H1 (cell line): ENCODE results near the gene KCNK3. TPM values are rescaled to one million over a fixed set of nuclear protein-coding genes. Genes with fewer than 3 reads are reported as not detected.
A peak's percentile ranks its signal among the peaks of the same experiment; 100 is the strongest.

Experiments used
- CTCF ChIA-PET: fragments of 300-600 bp; sonication (Branson Sonifier 250); formaldehyde crosslinking; loops from one replicate; lab custom pipeline; 2021; ENCODE audit not compliant: partially characterized antibody; lab: Charles Lee
- POLR2A ChIA-PET: fragments of 300-600 bp; sonication (Branson Sonifier 250); formaldehyde crosslinking; loops from one replicate; lab custom pipeline; 2021; ENCODE audit warnings: inconsistent platforms; ENCODE audit not compliant: partially characterized antibody; lab: Charles Lee
- DNase-seq, 2 experiments: peaks; one replicate each; pipeline versions ENCODE4 v3.0.0 to v3.0.0-alpha.2; 2010 to 2022; ENCODE audit warnings: low spot score in 2 of 2, low read depth in 1 of 2, mixed read lengths in 1 of 2
- FAIRE-seq: peaks from 2 replicates; lab custom pipeline; 2011; peaks lifted over from hg19 to GRCh38; lab: Jason Lieb, UNC
- H2AFZ ChIP-seq: 2 replicates; pipeline ENCODE4 v1.8.1; 2012; ENCODE audit warnings: low read length, inconsistent platforms
- H2AK5ac ChIP-seq: 2 replicates; pipeline ENCODE4 v1.6.1; 2013; ENCODE audit warnings: low read depth, low read length
- H2BK120ac ChIP-seq: replicated peaks from 2 replicates; pipeline ENCODE3; 2013; ENCODE audit warnings: low read depth, low read length, inconsistent platforms
- H2BK12ac ChIP-seq: 2 replicates; pipeline ENCODE4 v1.6.1; 2013; ENCODE audit warnings: low read depth, low read length
- H2BK15ac ChIP-seq: 2 replicates; pipeline ENCODE4 v1.6.1; 2013; ENCODE audit warnings: low read length
- H2BK20ac ChIP-seq: 2 replicates; pipeline ENCODE4 v1.6.1; 2013; ENCODE audit warnings: low read length
- H2BK5ac ChIP-seq: 2 replicates; pipeline ENCODE4 v1.6.1; 2013; ENCODE audit warnings: low read depth, low read length
- H3K14ac ChIP-seq: 2 replicates; pipeline ENCODE4 v1.6.1; 2013; ENCODE audit warnings: inconsistent platforms; ENCODE audit not compliant: insufficient read length
- H3K18ac ChIP-seq: 2 replicates; pipeline ENCODE4 v1.6.1; 2013; ENCODE audit warnings: low read length; ENCODE audit errors: extremely low read depth
- H3K23ac ChIP-seq: 2 replicates; pipeline ENCODE4 v1.6.1; 2013; ENCODE audit warnings: inconsistent platforms; ENCODE audit not compliant: insufficient read length
- H3K23me2 ChIP-seq: 2 replicates; pipeline ENCODE4 v1.6.1; 2013; ENCODE audit warnings: low read depth, low read length
- H3K27ac ChIP-seq: 2 replicates; pipeline ENCODE4 v1.6.1; 2011; ENCODE audit warnings: low read depth, low read length, inconsistent platforms
- H3K27me3 ChIP-seq, 4 experiments: replicated peaks in 1 of 4; 1 replicate in 1 of 4; 2 replicates in 3 of 4; pipeline versions ENCODE4 v1.6.1 to v1.8.1; 2011 to 2013; ENCODE audit warnings: low read length in 3 of 4, mild to moderate bottlenecking in 3 of 4, inconsistent platforms in 2 of 4, mixed read lengths in 2 of 4, moderate library complexity in 1 of 4; ENCODE audit not compliant: control insufficient read depth in 3 of 4, insufficient read depth in 3 of 4; ENCODE audit errors: extremely low read depth in 1 of 4
- H3K36me3 ChIP-seq, 4 experiments: 2 replicates each; pipeline versions ENCODE4 v1.6.1 to v1.8.1; 2011 to 2013; ENCODE audit warnings: mild to moderate bottlenecking in 4 of 4, low read length in 3 of 4, moderate library complexity in 2 of 4, control low read depth in 1 of 4, inconsistent platforms in 1 of 4; ENCODE audit not compliant: insufficient read depth in 4 of 4, control insufficient read depth in 2 of 4
- H3K4ac ChIP-seq: replicated peaks from 2 replicates; pipeline ENCODE3; 2013; ENCODE audit warnings: low read length, low read depth, mixed read lengths, inconsistent platforms; ENCODE audit not compliant: insufficient read length
- H3K4me1 ChIP-seq, 4 experiments: replicated peaks in 1 of 4; 1 replicate in 1 of 4; 2 replicates in 3 of 4; pipeline versions ENCODE4 v1.6.1 to v1.8.1; 2011 to 2013; ENCODE audit warnings: low read length in 3 of 4, inconsistent platforms in 2 of 4, mixed read lengths in 1 of 4; ENCODE audit not compliant: insufficient read depth in 4 of 4, control insufficient read depth in 3 of 4
- H3K4me2 ChIP-seq, 2 experiments: 2 replicates each; pipeline versions ENCODE4 v1.6.1 to v1.8.1; 2011 to 2013; ENCODE audit warnings: low read depth in 2 of 2, low read length in 2 of 2, control low read depth in 1 of 2, inconsistent platforms in 1 of 2, mild to moderate bottlenecking in 1 of 2; ENCODE audit not compliant: insufficient read depth in 1 of 2
- H3K4me3 ChIP-seq, 4 experiments: fragments of 200-600, 300-600 bp in 1 of 4; sonication (generic), shearing (Covaris generic), sonication (Bioruptor Twin) in 1 of 4; 2 replicates each; pipeline versions ENCODE4 v1.5.1 to v1.8.1; 2011 to 2016; ENCODE audit warnings: low read length in 4 of 4, low read depth in 3 of 4, control low read depth in 2 of 4, inconsistent platforms in 2 of 4, mild to moderate bottlenecking in 2 of 4, mixed read lengths in 1 of 4, moderate library complexity in 1 of 4; ENCODE audit not compliant: insufficient read depth in 2 of 4; ENCODE audit errors: extremely low read depth in 1 of 4
- H3K56ac ChIP-seq: replicated peaks from 2 replicates; pipeline ENCODE3; 2013; ENCODE audit warnings: low read depth, mild to moderate bottlenecking, mixed read lengths, low read length, inconsistent platforms; ENCODE audit not compliant: insufficient read length
- H3K79me1 ChIP-seq: 2 replicates; pipeline ENCODE4 v1.6.1; 2013; ENCODE audit warnings: low read depth, low read length, control low read depth
- H3K79me2 ChIP-seq, 2 experiments: 2 replicates each; pipeline versions ENCODE4 v1.6.1 to v1.8.1; 2012 to 2013; ENCODE audit warnings: low read length in 2 of 2, mild to moderate bottlenecking in 2 of 2, inconsistent platforms in 1 of 2; ENCODE audit not compliant: insufficient read depth in 2 of 2, control insufficient read depth in 1 of 2
- H3K9ac ChIP-seq, 4 experiments: replicated peaks in 1 of 4; 1 replicate in 1 of 4; 2 replicates in 3 of 4; pipeline versions ENCODE4 v1.6.1 to v1.8.1; 2011 to 2013; ENCODE audit warnings: low read depth in 3 of 4, low read length in 3 of 4, control low read depth in 2 of 4, mild to moderate bottlenecking in 2 of 4, moderate library complexity in 2 of 4, inconsistent platforms in 1 of 4; ENCODE audit errors: extremely low read depth in 1 of 4
- H3K9me3 ChIP-seq, 2 experiments: 2 replicates each; pipeline versions ENCODE4 v1.6.1 to v1.8.1; 2012 to 2013; ENCODE audit warnings: mild to moderate bottlenecking in 2 of 2, moderate library complexity in 2 of 2, control low read depth in 1 of 2, inconsistent platforms in 1 of 2, low read depth in 1 of 2, low read length in 1 of 2, mixed read lengths in 1 of 2; ENCODE audit not compliant: insufficient read depth in 2 of 2
- H4K20me1 ChIP-seq, 2 experiments: replicated peaks in 1 of 2; 2 replicates each; pipeline versions ENCODE3 to v1.8.1; 2011 to 2013; ENCODE audit warnings: inconsistent platforms in 2 of 2, low read length in 2 of 2, mild to moderate bottlenecking in 1 of 2; ENCODE audit not compliant: insufficient read depth in 2 of 2, control insufficient read depth in 1 of 2
- H4K5ac ChIP-seq: 2 replicates; pipeline ENCODE4 v1.6.1; 2013; ENCODE audit warnings: low read length, low read depth, mixed read lengths, inconsistent platforms; ENCODE audit not compliant: insufficient read length
- H4K8ac ChIP-seq: 2 replicates; pipeline ENCODE4 v1.8.0; 2013; ENCODE audit warnings: mild to moderate bottlenecking, moderate library complexity, low read length, inconsistent platforms; ENCODE audit not compliant: insufficient read depth; ENCODE audit errors: extremely low read depth
- H4K91ac ChIP-seq: replicated peaks from 2 replicates; pipeline ENCODE3; 2013; ENCODE audit warnings: low read length, mixed read lengths, inconsistent platforms; ENCODE audit not compliant: insufficient read length
- CEBPB ChIP-seq: IDR thresholded peaks from 2 replicates; pipeline ENCODE4 v1.6.1; 2012; ENCODE audit warnings: low read depth, low read length
- E2F6 ChIP-seq: IDR thresholded peaks from 2 replicates; pipeline ENCODE4 v1.6.1; 2012; ENCODE audit warnings: inconsistent platforms
- KDM1A ChIP-seq: fragments of 200-600, 300-600 bp; sonication (generic); IDR thresholded peaks from 2 replicates; pipeline ENCODE4 v1.7.1; 2016; ENCODE audit warnings: mild to moderate bottlenecking, low read length, borderline replicate concordance
- NANOG ChIP-seq: IDR thresholded peaks from 2 replicates; pipeline ENCODE4 v1.6.1; 2011; ENCODE audit warnings: low read length, low read depth, mild to moderate bottlenecking, inconsistent platforms; ENCODE audit not compliant: insufficient read depth, poor library complexity, severe bottlenecking
- SIN3A ChIP-seq, 2 experiments: IDR thresholded peaks in 1 of 2; conservative IDR thresholded peaks in 1 of 2; 2 replicates each; pipeline ENCODE4 v1.6.1; 2011 to 2012; ENCODE audit warnings: low read length in 2 of 2, improper control_type of control experiment in 1 of 2, low read depth in 1 of 2, mild to moderate bottlenecking in 1 of 2
- SP4 ChIP-seq: IDR thresholded peaks from 2 replicates; pipeline ENCODE4 v1.6.1; 2012; ENCODE audit warnings: low read length, inconsistent platforms
- TAF7 ChIP-seq: optimal IDR thresholded peaks from 2 replicates; pipeline ENCODE3; 2011; ENCODE audit warnings: low read depth, mild to moderate bottlenecking, inconsistent platforms, low read length, moderate library complexity, borderline replicate concordance
- TBP ChIP-seq: IDR thresholded peaks from 2 replicates; pipeline ENCODE4 v1.6.1; 2011; ENCODE audit warnings: low read depth, low read length, improper control_type of control experiment
- ZNF274 ChIP-seq: IDR thresholded peaks from 2 replicates; pipeline ENCODE4 v1.7.0; 2012; ENCODE audit warnings: low read length, borderline replicate concordance; ENCODE audit errors: extremely low read depth
- WGBS, 2 experiments: shearing (Covaris generic) in 1 of 2; methylation state at CpG; one replicate each; pipeline versions ENCODE4 v1.1.6 to v1.1.7; 2013 to 2015; ENCODE audit warnings: low lambda C conversion rate in 2 of 2, mixed read lengths in 2 of 2, inconsistent platforms in 1 of 2, low coverage in 1 of 2, missing lambda C conversion rate in 1 of 2; ENCODE audit not compliant: insufficient replicate concordance in 2 of 2, insufficient coverage in 1 of 2, insufficient read length in 1 of 2; ENCODE audit errors: extremely low coverage in 1 of 2, missing lambda C conversion rate in 1 of 2; 5-methylcytosine and 5-hydroxymethylcytosine counted together
- polyA plus RNA-seq, 7 experiments: library from polyadenylated mRNA; depleted of rRNA in 3 of 7; stranded (reverse) in 5 of 7; unstranded in 2 of 7; fragments of >200 nt in 5 of 7; fragments of 200-250 nt in 2 of 7; gene quantifications; 1 replicate in 5 of 7; 2 replicates in 1 of 7; 4 replicates in 1 of 7; pipeline versions ENCODE4 v1.2.1 to v1.2.3, GENCODE V29; 2011 to 2013; ENCODE audit warnings: missing spikeins in 2 of 7, mixed read lengths in 2 of 7
- total RNA-seq: library from RNA; stranded (reverse); fragmentation: NEBNext Ultra II Directional; extraction: Animal tissue kit (Norgen Biotek cat#: 25700); gene quantifications from 2 replicates; pipeline ENCODE4 v1.2.1, GENCODE V29; 2021

KCNK3 gene
- total and polyA plus RNA-seq, 2 of the 8 experiments (the other 6 are each of a cell fraction or from before 2014, with no cell fraction given) = 0.29 to 0.30 TPM

GRCh38 chr2:26694001-26694400 lies 1.5 kb downstream of the KCNK3 start:
- POLR2A ChIA-PET = no interaction called here
- Histone ChIP-seq H3K4ac (no peak overlapping the region), H3K79me1 (no peaks in the 10 kb centered on the region), H3K27me3 (peaks cover 25 to 45% (median 42%) of the 10 kb centered on the region in 4 experiments), H4K20me1 (peaks cover 0 to 9% of the 10 kb centered on the region in 2 experiments), H4K5ac (no peak overlapping the region), H3K9ac (no peak overlapping the region), H3K14ac (no peak overlapping the region), H2AK5ac (peak overlapping the region; percentile 83; the same call in 1 of the 2 replicates), H2AFZ (no peak overlapping the region), H3K79me2 (no peaks in the 10 kb centered on the region), H2BK20ac (no peak overlapping the region), H4K8ac (no peak overlapping the region), H4K91ac (no peak overlapping the region), H3K56ac (no peak overlapping the region), H3K18ac (no peak overlapping the region), H2BK5ac (no peak overlapping the region), H2BK120ac (no peak overlapping the region), H3K23ac (no peak overlapping the region), H3K36me3 (no peaks in the 10 kb centered on the region)
- no peak for FAIRE-seq
- WGBS, 2 experiments = 74% methylated on average over 6 of the region's 7 CpGs; no CpG with 5 or more reads in 1 of the 2 experiments
- CTCF ChIA-PET = interaction anchor here (0.9 to 1.3 kb wide), 5 partner anchors 10 to 87 kb away, joined by 3 to 5 read pairs (median 3); no protein-coding TSS in a partner anchor
- TF ChIP-seq NANOG (no peak), TAF7 (no peak), CEBPB (no peak), SIN3A (conservative IDR thresholded peaks at IDR 0.05 in 1 of 2, IDR thresholded peaks at IDR 0.05 in 1 of 2; ENCODE audit: low read depth in 1 of 2, low read length in 2 of 2) (no peak), E2F6 (no peak), SP4 (no peak), KDM1A (no peak), TBP (no peak), ZNF274 (no peak)
- TF ChIP-seq, all 59 proteins: peak for 0
- Histone ChIP-seq H2BK12ac (no peak overlapping the region), H3K4me3 (peak overlapping the region in 1 of 4 experiments; percentile 2; a peak in 1 of 8 replicates), H3K4me1 (peaks cover 0 to 16% (median 11%) of the 10 kb centered on the region in 4 experiments; a peak in 6 of 7 replicates), H3K9me3 (no peaks in the 10 kb centered on the region), H3K27ac (no peak overlapping the region), H3K23me2 (peaks cover 13% of the 10 kb centered on the region; the same call in 1 of the 2 replicates), H3K4me2 (peak overlapping the region in 1 of 2 experiments; percentile 67; a peak in 1 of 4 replicates), H2BK15ac (no peak overlapping the region)
- DNase-seq = no peak
